Neural crest cell (in vitro differentiated cells): ENCODE data around the gene ACAA2. TPM values are rescaled to one million over a fixed set of nuclear protein-coding genes. Genes with fewer than 3 reads are reported as not detected.
"Not testable (repeated sequence)": the region's sequence is repeated elsewhere in the genome, so short reads cannot be mapped to it uniquely, and the experiment has no call there.

Experiments
- DNase-seq: peaks from one replicate; pipeline ENCODE4 v3.0.0; 2021; ENCODE audit warnings: low read depth, mixed read lengths, low spot score
- H3K27ac Mint-ChIP-seq: one replicate; pipeline ENCODE4 v1.8.0; 2021; ENCODE audit warnings: mild to moderate bottlenecking, mixed read lengths; ENCODE audit not compliant: unreplicated experiment
- H3K27me3 Mint-ChIP-seq: 2 replicates; pipeline ENCODE4 v1.8.0; 2021; ENCODE audit warnings: low read depth, mild to moderate bottlenecking, mixed read lengths
- H3K36me3 Mint-ChIP-seq: 2 replicates; pipeline ENCODE4 v1.8.0; 2021; ENCODE audit warnings: low read depth, mild to moderate bottlenecking, mixed read lengths
- H3K4me1 Mint-ChIP-seq: 2 replicates; pipeline ENCODE4 v1.8.0; 2021; ENCODE audit warnings: mixed read lengths
- H3K4me3 Mint-ChIP-seq: one replicate; pipeline ENCODE4 v1.8.0; 2021; ENCODE audit warnings: mild to moderate bottlenecking, mixed read lengths
- H3K9me3 Mint-ChIP-seq: 2 replicates; pipeline ENCODE4 v1.8.0; 2021; ENCODE audit warnings: mixed read lengths
- total RNA-seq: library from RNA; stranded (reverse); gene quantifications from 2 replicates; pipeline ENCODE4 v1.2.1, GENCODE V29; 2021
- TF ChIP-seq, protein P1 (sequence below): fragments of 200-600 bp; sonication (generic); conservative IDR thresholded peaks from 2 replicates; pipeline ENCODE4 v1.5.0; 2021; ENCODE audit warnings: antibody characterized with exemption, mild to moderate bottlenecking

Gene ACAA2
- total RNA-seq, 1 donor from 2014 or later: 67.5 TPM

DNA sequence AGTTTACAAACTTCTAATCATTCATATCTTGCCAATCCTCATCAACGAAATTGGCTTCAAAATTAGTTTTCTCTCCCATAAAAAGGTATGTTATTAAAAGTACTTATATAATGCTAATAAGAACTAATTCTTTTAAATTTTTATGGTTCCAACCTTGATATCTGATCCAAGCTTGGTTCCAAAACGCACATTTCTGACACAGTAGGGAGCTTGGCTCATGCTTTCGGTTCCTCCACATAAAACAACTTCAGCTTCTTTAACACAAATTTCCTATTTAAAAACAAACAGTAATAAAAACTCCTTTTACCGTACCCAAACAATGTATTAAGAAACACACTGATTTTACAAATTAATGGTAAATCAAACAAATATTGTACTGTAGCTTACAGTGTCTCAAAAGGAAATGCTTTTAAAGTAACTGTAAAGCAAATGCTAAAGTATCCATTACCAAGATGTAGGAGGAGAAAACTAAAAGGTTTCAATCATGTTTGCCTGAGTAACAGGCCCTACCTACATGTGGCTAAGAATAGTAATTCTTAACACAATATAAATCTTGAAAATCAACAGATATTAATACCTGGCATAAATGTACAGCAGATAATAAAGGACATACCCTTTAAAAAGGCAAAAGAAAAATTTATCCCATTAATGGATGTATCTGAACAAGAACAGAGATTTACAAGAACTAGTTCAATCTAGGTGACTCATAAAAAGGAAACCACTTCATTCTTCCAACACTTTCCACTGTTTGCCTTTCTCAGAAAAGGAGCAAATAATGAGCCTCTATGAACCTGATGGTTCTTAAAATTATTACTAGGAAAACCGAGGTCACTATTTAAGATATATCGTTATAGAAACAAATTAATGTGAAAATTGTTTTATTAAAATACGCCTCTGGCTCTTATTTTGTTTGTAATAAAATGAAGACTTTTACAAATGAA, 17.5 kb downstream of the ACAA2 start:
- H3K4me3 Mint-ChIP-seq: no peak overlapping the region
- no peak for DNase-seq

DNA sequence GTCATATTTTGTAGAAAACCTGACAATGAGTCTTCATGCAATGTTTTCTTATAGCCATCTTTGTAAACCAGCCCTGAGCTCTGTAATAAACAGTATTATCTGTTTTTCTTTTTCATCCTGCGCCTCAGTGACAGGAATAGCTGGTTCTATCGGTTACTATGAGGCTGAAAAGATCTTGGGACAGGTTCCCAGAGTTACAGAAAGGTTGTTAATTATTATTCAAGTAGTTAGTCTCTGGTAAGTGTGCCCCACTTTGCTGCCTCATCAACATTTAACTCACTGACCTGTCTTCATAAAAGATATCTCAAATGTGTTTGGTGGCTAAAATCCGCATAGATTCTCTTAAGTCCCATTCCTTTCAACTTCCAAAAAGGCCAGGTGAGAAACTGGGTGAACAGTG, 18.6 kb downstream of the ACAA2 start:
- no peaks in the 10 kb centered on the region for H3K27me3 Mint-ChIP-seq
- peaks cover 15% of the 10 kb centered on the region for H3K36me3 Mint-ChIP-seq

More for the DNA sequence above, 17.5 kb downstream of the ACAA2 start:
- no peak overlapping the region for H3K27ac Mint-ChIP-seq
- no peaks in the 10 kb centered on the region for H3K27me3 Mint-ChIP-seq
- H3K4me1 Mint-ChIP-seq: peaks cover 6% of the 10 kb centered on the region
- H3K36me3 Mint-ChIP-seq: peaks cover 17% of the 10 kb centered on the region
- H3K9me3 Mint-ChIP-seq: no peaks in the 10 kb centered on the region
- TF ChIP-seq, protein P1, sequence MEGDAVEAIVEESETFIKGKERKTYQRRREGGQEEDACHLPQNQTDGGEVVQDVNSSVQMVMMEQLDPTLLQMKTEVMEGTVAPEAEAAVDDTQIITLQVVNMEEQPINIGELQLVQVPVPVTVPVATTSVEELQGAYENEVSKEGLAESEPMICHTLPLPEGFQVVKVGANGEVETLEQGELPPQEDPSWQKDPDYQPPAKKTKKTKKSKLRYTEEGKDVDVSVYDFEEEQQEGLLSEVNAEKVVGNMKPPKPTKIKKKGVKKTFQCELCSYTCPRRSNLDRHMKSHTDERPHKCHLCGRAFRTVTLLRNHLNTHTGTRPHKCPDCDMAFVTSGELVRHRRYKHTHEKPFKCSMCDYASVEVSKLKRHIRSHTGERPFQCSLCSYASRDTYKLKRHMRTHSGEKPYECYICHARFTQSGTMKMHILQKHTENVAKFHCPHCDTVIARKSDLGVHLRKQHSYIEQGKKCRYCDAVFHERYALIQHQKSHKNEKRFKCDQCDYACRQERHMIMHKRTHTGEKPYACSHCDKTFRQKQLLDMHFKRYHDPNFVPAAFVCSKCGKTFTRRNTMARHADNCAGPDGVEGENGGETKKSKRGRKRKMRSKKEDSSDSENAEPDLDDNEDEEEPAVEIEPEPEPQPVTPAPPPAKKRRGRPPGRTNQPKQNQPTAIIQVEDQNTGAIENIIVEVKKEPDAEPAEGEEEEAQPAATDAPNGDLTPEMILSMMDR: no peak

DNA sequence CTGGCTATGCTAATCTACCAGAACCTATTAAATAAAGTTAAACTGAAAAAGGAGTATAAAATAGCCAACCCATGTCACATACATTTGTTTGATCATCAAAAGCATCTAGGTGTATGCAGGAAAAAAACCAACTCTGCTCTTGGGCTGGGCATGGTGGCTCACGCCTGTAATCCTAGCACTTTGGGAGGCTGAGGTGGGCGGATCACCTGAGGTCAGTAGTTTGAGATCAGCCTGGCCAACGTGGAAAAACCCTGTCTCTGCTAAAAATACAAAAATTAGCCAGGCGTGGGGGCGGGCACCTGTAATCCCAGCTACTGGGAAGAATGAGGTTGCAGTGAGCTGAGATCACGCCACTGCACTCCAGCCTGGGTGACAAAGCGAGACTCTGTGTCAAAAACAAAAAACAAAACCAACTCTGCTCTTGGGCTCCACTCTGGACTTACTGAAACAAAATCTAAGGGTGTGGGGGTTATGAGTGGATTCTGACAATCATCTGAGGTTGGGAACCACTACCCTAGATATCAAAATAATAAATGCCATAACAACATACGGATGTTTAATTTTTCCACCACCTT, 23.7 kb downstream of the ACAA2 start:
- H3K4me3 Mint-ChIP-seq, H3K27me3 Mint-ChIP-seq, H3K9me3 Mint-ChIP-seq, H3K4me1 Mint-ChIP-seq, H3K36me3 Mint-ChIP-seq, DNase-seq, H3K27ac Mint-ChIP-seq: not testable (repeated sequence)

More for the DNA sequence above, 18.6 kb downstream of the ACAA2 start:
- H3K4me3 Mint-ChIP-seq: no peak overlapping the region
- H3K27ac Mint-ChIP-seq: no peak overlapping the region
- H3K9me3 Mint-ChIP-seq: no peaks in the 10 kb centered on the region
- DNase-seq: no peak
- TF ChIP-seq, protein P1: no peak
- peaks cover 6% of the 10 kb centered on the region for H3K4me1 Mint-ChIP-seq

DNA sequence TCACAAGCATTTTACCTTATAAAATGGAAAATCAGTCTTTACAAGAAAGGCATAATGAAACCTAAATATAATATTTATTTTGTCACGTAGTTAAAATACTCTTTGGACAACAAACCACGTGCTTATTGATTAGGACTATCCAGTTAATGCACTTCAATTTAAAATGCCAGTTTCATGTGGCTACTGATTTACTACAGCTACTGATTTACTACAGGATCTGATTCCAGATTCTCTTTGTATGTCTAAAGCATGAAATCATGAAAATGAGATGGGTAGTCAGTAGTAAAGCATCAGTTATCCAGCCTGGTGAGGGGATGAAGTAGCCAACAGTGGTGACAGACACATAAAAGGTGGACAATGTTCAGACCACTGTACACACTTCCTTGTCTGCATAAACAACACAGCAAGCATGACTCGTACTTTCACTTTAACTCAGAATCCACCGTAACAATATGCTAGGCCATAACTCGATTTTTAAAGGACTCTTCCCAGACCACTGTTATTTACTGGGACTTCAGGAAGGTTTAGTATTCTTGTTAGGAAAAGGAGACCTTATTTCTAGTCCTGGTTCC, 24.9 kb downstream of the ACAA2 start:
- Mint-ChIP-seq H3K36me3 (peaks cover 15% of the 10 kb centered on the region), H3K4me3 (no peak overlapping the region), H3K27me3 (no peaks in the 10 kb centered on the region), H3K4me1 (no peaks in the 10 kb centered on the region), H3K9me3 (no peaks in the 10 kb centered on the region), H3K27ac (peak overlapping the region; percentile 43)
- TF ChIP-seq, protein P1: no peak
- no peak for DNase-seq

DNA sequence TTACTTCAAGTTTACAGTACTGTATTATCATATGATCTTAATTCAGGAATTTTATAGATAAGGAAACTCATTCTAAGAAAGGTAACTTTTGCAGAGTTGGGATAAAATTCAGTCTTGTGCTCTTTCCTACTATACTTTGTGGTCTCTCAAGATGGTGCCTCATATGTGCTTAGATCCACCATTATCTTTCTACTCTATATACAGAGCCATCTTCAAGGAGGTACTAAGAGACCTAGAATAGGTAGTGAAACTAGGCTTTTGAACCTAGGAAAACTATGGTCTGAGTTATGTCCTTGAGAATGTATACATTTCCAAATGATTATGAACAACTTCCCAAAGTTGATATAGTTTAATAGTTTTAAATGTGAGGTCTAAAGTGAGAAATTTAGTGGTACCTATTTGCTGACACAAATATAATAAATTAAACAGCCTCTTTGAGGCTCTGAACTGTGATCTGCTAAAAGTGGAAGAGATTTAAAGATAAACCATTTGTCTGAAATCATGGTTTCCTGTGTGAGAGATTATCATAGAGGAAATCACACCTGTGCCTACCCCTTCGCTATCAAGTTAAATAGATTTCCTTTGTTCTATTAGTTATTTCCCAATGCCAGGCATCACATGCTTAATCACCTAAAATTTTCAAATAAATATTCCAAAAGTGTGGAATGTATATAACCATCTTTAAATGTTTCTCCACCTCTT, 27.2 kb downstream of the ACAA2 start:
- Mint-ChIP-seq H3K4me1 (no peaks in the 10 kb centered on the region), H3K27ac (no peak overlapping the region), H3K4me3 (no peak overlapping the region), H3K27me3 (no peaks in the 10 kb centered on the region), H3K9me3 (no peaks in the 10 kb centered on the region), H3K36me3 (peaks cover 25% of the 10 kb centered on the region)
- TF ChIP-seq, protein P1: no peak
- DNase-seq: no peak
